HUES64 (cell line): ENCODE results near the gene FAM13C. TPM values are rescaled to one million over a fixed set of nuclear protein-coding genes. Genes with fewer than 3 reads are reported as not detected.
"Not testable (repeated sequence)": the region's sequence is repeated elsewhere in the genome, so short reads cannot be mapped to it uniquely, and the experiment has no call there.

Experiments
- H3K27ac ChIP-seq: 2 replicates; pipeline ENCODE4 v1.7.0; 2013; ENCODE audit warnings: low read depth, low read length, inconsistent platforms
- H3K27me3 ChIP-seq: 2 replicates; pipeline ENCODE4 v1.6.1; 2013; ENCODE audit warnings: mild to moderate bottlenecking, low read length; ENCODE audit not compliant: insufficient read depth
- H3K36me3 ChIP-seq: 2 replicates; pipeline ENCODE4 v1.6.1; 2013; ENCODE audit warnings: mild to moderate bottlenecking, low read length; ENCODE audit not compliant: insufficient read depth
- H3K4me1 ChIP-seq: 2 replicates; pipeline ENCODE4 v1.6.1; 2013; ENCODE audit warnings: mild to moderate bottlenecking, low read length, moderate library complexity; ENCODE audit not compliant: insufficient read depth
- H3K4me3 ChIP-seq: 2 replicates; pipeline ENCODE4 v1.5.1; 2013; ENCODE audit warnings: mild to moderate bottlenecking, low read length, moderate library complexity
- H3K9ac ChIP-seq: 2 replicates; pipeline ENCODE4 v1.6.1; 2013; ENCODE audit warnings: mild to moderate bottlenecking, low read depth, low read length
- H3K9me3 ChIP-seq: 2 replicates; pipeline ENCODE4 v1.6.1; 2013; ENCODE audit warnings: low read depth, low read length; ENCODE audit not compliant: insufficient read depth
- WGBS: fragments of 150-250, 120-280 bp; methylation state at CpG from one replicate; pipeline ENCODE4 v1.1.7; 2013; ENCODE audit warnings: missing lambda C conversion rate; 5-methylcytosine and 5-hydroxymethylcytosine counted together
- polyA plus RNA-seq, 2 experiments: library from polyadenylated mRNA; stranded (reverse); fragments of 50-300 nt; gene quantifications; one replicate each; pipeline ENCODE4 v1.2.3, GENCODE V29; 2013

The FAM13C gene
- polyA plus RNA-seq (2013, experiment 1 of 2): 1.3 TPM
- polyA plus RNA-seq (2013, experiment 2 of 2): 2.1 TPM

- peaks cover 52% of the 10 kb centered on the region for H3K27me3 ChIP-seq
- H3K9ac ChIP-seq: peak within 1 kb of the TSS; percentile 64
- H3K27ac ChIP-seq: peak within 1 kb of the TSS; percentile 28; the same call in 1 of the 2 replicates
Observed at GRCh38 chr10:59362144-59362958, at the start of gene FAM13C. FAM13C (minus strand) TSS chr10:59362549; CDS start chr10:59362460, 89 bp downstream.

DNA sequence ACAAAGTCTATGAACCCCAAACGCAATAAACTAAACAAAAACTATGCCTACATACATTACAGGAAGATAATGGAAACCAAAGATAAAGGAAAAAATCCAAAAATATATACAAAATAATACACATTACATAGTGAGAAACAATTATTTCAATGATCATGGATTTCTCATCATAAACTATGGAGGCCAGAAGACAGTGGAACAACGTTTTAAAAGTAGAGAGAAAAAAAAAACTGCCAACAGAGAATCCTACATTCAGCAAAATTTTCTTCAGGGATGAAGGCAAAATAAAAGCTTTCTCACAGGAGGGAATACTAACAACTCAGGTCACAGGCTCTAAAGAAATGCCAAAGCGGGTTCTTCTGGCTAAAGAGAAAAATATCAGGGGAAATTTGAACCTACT is 42.9 kb upstream of the FAM13C start:
- Histone ChIP-seq H3K36me3 (no peaks in the 10 kb centered on the region), H3K9ac (no peak overlapping the region), H3K4me3 (no peak overlapping the region), H3K27me3 (no peaks in the 10 kb centered on the region), H3K27ac (no peak overlapping the region), H3K9me3 (peaks cover 8% of the 10 kb centered on the region; the same call in 1 of the 2 replicates), H3K4me1 (peaks cover 4% of the 10 kb centered on the region; the same call in 1 of the 2 replicates)
- 100% methylated on average over 2 of the region's 3 CpGs for WGBS

More at GRCh38 chr10:59362144-59362958, at the start of gene FAM13C:
- H3K9me3 ChIP-seq: no peaks in the 10 kb centered on the region
- 1% methylated on average over 41 of the region's 41 CpGs for WGBS
- no peaks in the 10 kb centered on the region for H3K36me3 ChIP-seq
- peaks cover 14% of the 10 kb centered on the region for H3K4me1 ChIP-seq
- H3K4me3 ChIP-seq: peak within 1 kb of the TSS; percentile 55

DNA sequence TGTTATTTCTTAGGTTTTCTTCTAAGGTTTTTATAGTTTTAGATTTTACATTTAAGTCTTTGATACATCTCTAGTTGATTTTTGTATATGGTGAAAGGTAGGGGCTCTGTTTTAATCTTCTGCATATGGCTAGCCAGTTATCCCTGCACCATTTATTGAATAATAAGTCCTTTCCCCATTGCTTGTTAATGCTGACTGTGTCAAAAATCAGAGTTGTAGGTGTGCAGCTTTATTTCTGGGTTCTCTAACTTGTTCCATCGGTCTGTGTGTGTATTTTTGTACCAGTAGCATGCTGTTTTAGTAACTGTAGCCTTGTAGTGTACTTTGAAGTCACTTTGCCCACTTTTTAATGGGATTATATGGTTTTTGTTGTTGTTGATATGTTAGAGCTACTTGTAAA is 37.9 kb upstream of the FAM13C start:
- Histone ChIP-seq H3K27ac (no peak overlapping the region), H3K9ac (no peak overlapping the region), H3K4me3 (no peak overlapping the region), H3K4me1 (peaks cover 4% of the 10 kb centered on the region; the same call in 1 of the 2 replicates), H3K27me3 (no peaks in the 10 kb centered on the region), H3K36me3 (no peaks in the 10 kb centered on the region), H3K9me3 (peaks cover 8% of the 10 kb centered on the region; the same call in 1 of the 2 replicates)
- WGBS: 88% methylated on average over 1 of the region's 1 CpG

- H3K27ac ChIP-seq, H3K4me1 ChIP-seq, H3K4me3 ChIP-seq, H3K9me3 ChIP-seq, H3K36me3 ChIP-seq, H3K27me3 ChIP-seq, H3K9ac ChIP-seq: not testable (repeated sequence)
- WGBS: 94% methylated on average over 4 of the region's 4 CpGs
Observed at GRCh38 chr10:59399329-59399728, 37.0 kb upstream of the FAM13C start.

DNA sequence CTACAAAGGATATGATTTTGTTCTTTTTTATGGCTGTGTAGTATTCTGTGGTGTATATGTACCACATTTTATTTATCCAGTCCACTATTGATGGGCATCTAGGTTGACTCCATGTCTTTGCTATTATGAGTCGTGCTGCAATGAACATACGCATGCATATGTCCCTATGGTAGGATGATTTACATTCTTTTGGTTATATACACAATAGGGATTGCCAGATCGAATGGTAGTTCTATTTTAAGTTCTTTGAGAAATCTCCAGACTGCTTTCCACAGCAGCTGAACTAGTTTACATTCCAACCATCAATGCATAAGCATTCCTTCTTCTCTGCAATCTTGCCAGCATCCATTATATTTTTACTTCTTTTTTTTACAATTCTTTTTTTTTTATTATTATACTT is 35.6 kb upstream of the FAM13C start:
- no peak overlapping the region for H3K9ac ChIP-seq
- no peak overlapping the region for H3K27ac ChIP-seq
- H3K36me3 ChIP-seq: no peaks in the 10 kb centered on the region
- H3K9me3 ChIP-seq: peaks cover 3% of the 10 kb centered on the region; the same call in 1 of the 2 replicates
- 100% methylated on average over 3 of the region's 3 CpGs for WGBS
- no peaks in the 10 kb centered on the region for H3K27me3 ChIP-seq
- no peak overlapping the region for H3K4me3 ChIP-seq
- H3K4me1 ChIP-seq: peaks cover 13% of the 10 kb centered on the region; the same call in 1 of the 2 replicates

DNA sequence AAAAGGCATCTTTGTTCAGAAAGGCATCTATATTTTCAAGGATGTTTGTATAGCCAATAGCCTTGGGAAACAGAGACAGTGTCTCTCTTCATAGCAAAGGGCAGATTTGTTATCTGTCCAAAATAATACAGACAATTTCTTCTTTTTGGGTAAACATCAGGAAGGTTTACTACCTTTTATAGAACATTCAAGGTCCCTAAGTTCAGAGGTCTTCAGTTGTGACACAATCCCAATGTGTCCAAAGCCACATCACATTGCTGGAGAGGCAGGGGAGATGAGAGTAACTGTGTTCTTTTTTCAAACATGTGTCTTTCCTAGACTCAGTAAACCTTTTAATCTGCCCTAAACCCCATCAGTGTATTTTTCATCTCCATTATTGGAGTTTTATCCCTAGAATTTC is 33.6 kb upstream of the FAM13C start:
- no peaks in the 10 kb centered on the region for H3K36me3 ChIP-seq
- H3K27me3 ChIP-seq: no peaks in the 10 kb centered on the region
- peaks cover 3% of the 10 kb centered on the region; the same call in 1 of the 2 replicates for H3K9me3 ChIP-seq
- H3K9ac ChIP-seq: no peak overlapping the region
- no peak overlapping the region for H3K27ac ChIP-seq
- H3K4me3 ChIP-seq: no peak overlapping the region
- peaks cover 13% of the 10 kb centered on the region; the same call in 1 of the 2 replicates for H3K4me1 ChIP-seq

GRCh38 chr10:59393349-59393748 is 31.0 kb upstream of the FAM13C start:
- peaks cover 13% of the 10 kb centered on the region; the same call in 1 of the 2 replicates for H3K4me1 ChIP-seq
- no CpG with 5 or more reads among the region's 1 CpG for WGBS
- no peak overlapping the region for H3K9ac ChIP-seq

DNA sequence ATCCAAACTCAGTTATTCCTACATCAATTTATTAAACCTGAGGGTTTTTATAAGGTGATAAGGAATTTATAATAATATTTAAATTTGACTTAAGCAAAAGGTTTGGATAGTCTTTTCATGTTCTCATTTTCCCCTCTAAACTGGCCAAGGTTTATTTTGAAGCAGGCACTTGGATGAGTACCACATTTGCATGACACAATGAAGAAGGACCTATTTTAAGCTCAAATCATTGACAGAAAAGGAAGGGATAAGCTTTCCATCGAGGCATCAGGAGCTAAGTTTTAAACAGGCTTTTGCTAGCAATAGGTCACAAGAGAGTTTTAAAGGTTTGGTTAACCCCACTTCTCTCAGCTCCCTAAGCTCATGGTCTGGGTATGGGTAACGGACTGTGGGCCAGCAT is 28.7 kb upstream of the FAM13C start:
- H3K9ac ChIP-seq: no peak overlapping the region
- WGBS: 70% methylated on average over 1 of the region's 2 CpGs
- H3K9me3 ChIP-seq: no peaks in the 10 kb centered on the region
- H3K36me3 ChIP-seq: no peaks in the 10 kb centered on the region
- H3K4me1 ChIP-seq: peaks cover 13% of the 10 kb centered on the region
- H3K27ac ChIP-seq: no peak overlapping the region
- no peaks in the 10 kb centered on the region for H3K27me3 ChIP-seq
- no peak overlapping the region for H3K4me3 ChIP-seq

More at GRCh38 chr10:59393349-59393748, 31.0 kb upstream of the FAM13C start:
- H3K4me3 ChIP-seq: no peak overlapping the region
- H3K36me3 ChIP-seq: no peaks in the 10 kb centered on the region
- H3K27ac ChIP-seq: no peak overlapping the region
- H3K9me3 ChIP-seq: peaks cover 3% of the 10 kb centered on the region; the same call in 1 of the 2 replicates
- no peaks in the 10 kb centered on the region for H3K27me3 ChIP-seq

DNA sequence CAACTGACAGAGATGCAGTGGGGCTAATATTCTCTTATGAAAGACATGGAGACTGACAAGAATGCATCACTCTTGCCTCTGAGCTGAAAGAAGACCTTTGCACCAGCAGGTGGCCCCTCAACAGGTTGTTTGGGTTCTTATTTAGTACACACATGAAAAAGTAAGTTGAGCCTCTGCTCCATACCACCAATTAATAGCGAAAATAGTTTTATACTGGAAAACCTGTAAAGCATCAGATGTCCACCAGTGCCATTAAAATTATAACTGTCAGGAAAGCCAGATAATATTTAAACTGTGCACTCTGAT is 26.3 kb upstream of the FAM13C start:
- no peak overlapping the region for H3K27ac ChIP-seq

DNA sequence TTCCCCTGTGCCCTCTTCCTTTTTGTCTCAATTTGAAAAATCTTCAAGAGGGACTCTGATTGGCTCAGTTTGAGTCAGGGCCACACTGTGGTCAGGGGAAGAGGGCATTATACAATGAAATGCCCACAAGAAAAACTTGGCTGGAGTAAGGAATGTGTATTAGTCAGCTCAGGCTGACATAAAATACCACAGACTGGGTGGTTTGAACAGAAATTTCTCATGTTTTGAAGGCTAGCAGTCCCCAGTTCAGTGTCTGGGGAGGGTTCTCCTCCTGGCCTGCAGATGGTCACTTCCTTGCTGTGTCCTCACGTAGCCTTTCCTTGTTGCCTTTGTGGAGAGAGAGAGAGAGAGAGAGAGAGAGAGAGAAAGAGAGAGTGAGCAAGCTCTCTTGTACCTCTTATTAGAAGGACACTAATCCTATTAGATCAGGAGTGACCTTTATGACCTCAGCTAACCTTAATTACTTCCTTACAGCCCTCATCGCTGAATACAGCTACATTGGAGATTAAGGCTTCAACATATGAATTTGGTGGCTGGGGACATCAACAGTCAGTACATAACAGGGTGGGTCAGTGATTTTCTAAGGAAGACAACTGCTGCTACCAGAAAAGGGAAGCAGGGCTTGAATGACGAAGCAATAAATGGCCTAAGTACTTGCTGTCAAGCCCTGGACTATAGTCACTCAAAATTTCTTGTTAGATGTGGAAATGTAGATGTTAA is 25.8 kb upstream of the FAM13C start:
- H3K27me3 ChIP-seq: no peaks in the 10 kb centered on the region
- no peaks in the 10 kb centered on the region for H3K36me3 ChIP-seq
- H3K4me3 ChIP-seq: no peak overlapping the region
- H3K27ac ChIP-seq: no peak overlapping the region
- WGBS: 85% methylated on average over 3 of the region's 3 CpGs
- H3K4me1 ChIP-seq: peaks cover 5% of the 10 kb centered on the region
- no peaks in the 10 kb centered on the region for H3K9me3 ChIP-seq
- no peak overlapping the region for H3K9ac ChIP-seq

More for the DNA sequence above, 26.3 kb upstream of the FAM13C start:
- H3K9ac ChIP-seq: no peak overlapping the region
- H3K9me3 ChIP-seq: no peaks in the 10 kb centered on the region
- H3K27me3 ChIP-seq: no peaks in the 10 kb centered on the region
- no peaks in the 10 kb centered on the region for H3K36me3 ChIP-seq
- 82% methylated on average over 1 of the region's 1 CpG for WGBS
- no peak overlapping the region for H3K4me3 ChIP-seq
- peaks cover 10% of the 10 kb centered on the region for H3K4me1 ChIP-seq

DNA sequence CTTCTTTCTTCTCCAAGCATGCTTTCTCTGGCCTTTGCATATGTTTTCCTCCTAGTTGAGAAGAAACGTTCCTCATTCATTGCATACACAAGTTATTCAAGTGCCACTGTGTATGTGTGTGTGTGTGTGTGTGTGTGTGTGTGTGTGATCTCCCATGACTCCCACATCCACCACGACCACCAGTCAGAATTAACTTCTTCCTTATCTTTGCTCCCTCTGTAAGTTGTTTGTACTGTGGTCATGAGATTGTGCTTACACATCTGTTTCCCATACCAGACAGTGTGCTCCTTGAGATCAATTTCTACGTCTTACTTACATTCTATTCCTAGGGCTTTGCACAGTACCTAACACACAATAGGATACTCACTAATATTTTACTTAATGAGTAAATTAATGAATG is 22.4 kb upstream of the FAM13C start:
- Histone ChIP-seq H3K9ac (no peak overlapping the region), H3K36me3 (no peaks in the 10 kb centered on the region), H3K4me1 (no peaks in the 10 kb centered on the region; the same call in 1 of the 2 replicates), H3K4me3 (no peak overlapping the region), H3K27me3 (no peaks in the 10 kb centered on the region), H3K27ac (no peak overlapping the region), H3K9me3 (no peaks in the 10 kb centered on the region)
- WGBS: 93% methylated on average over 2 of the region's 3 CpGs
